AG04449 (cell line): ENCODE data around the gene PTPRG.

Source experiments
- CTCF ChIA-PET: fragments of 350-600 bp; formaldehyde crosslinking; extraction: SDS; loops from one replicate; lab custom pipeline; 2021; ENCODE audit warnings: antibody characterized with exemption; lab: Yijun Ruan, JAX
- POLR2A ChIA-PET: fragments of 400-600, 350-600 bp; formaldehyde crosslinking; extraction: SDS; loops from one replicate; lab custom pipeline; 2020; ENCODE audit warnings: antibody characterized with exemption, inconsistent platforms; lab: Yijun Ruan, JAX
- DNase-seq: peaks from one replicate; pipeline ENCODE4 v3.0.0-alpha.2; 2010; ENCODE audit warnings: low read depth, low spot score
- H3K4me3 ChIP-seq: 2 replicates; pipeline ENCODE4 v1.5.1; 2011; ENCODE audit warnings: low read depth, mild to moderate bottlenecking, control low read depth, low read length
- CTCF ChIP-seq: IDR thresholded peaks from one replicate; pipeline ENCODE4 v1.5.1; 2011; ENCODE audit warnings: mild to moderate bottlenecking, moderate library complexity, low read length, control low read depth, inconsistent platforms; ENCODE audit not compliant: insufficient read depth; ENCODE audit errors: missing control alignments

The PTPRG gene

DNA sequence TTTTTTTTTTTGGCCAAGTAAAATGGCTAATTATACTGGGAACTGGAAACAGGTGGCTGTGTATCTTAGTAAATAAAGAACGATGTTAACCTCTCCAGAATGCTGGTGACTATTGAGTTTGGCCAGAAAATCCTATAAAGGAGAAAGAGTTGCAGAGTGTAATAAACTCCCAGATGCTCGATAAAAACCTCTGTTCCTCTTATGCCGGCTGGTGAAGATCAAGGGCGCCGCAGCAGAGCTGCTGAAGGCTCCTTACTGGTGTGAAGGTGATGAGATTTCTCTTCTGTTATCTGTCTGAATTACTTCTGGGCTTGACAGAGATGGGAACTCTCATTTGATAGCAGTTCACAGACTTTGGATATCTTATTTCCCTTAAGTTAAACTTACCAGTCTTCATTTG is 104.6 kb downstream of the PTPRG start:
- no peak overlapping the region for H3K4me3 ChIP-seq
- DNase-seq = no peak
- ChIA-PET CTCF (no interaction called here), POLR2A (no interaction called here)
- TF ChIP-seq CTCF = no peak

- no peak overlapping the region for H3K4me3 ChIP-seq
- POLR2A ChIA-PET = no interaction called here
- DNase-seq = no peak
- CTCF ChIA-PET = interaction anchor here (0.6 kb wide), 1 partner anchor 14 kb away, joined by 4 read pairs; no protein-coding TSS in a partner anchor
- TF ChIP-seq CTCF = no peak
Measured at GRCh38 chr3:61666615-61667330, 105.4 kb downstream of the PTPRG start.

GRCh38 chr3:61667383-61667782 is 106.0 kb downstream of the PTPRG start:
- ChIA-PET CTCF (interaction anchor here (0.6 kb wide), 1 partner anchor 13 kb away, joined by 4 read pairs; no protein-coding TSS in a partner anchor), POLR2A (no interaction called here)
- no peak for DNase-seq
- no peak for TF ChIP-seq CTCF
- H3K4me3 ChIP-seq = no peak overlapping the region

- POLR2A ChIA-PET = no interaction called here
- no peak for DNase-seq
- CTCF ChIA-PET = no interaction called here
- no peak overlapping the region for H3K4me3 ChIP-seq
- no peak for TF ChIP-seq CTCF
Measured at GRCh38 chr3:61667814-61668213, 106.4 kb downstream of the PTPRG start.

DNA sequence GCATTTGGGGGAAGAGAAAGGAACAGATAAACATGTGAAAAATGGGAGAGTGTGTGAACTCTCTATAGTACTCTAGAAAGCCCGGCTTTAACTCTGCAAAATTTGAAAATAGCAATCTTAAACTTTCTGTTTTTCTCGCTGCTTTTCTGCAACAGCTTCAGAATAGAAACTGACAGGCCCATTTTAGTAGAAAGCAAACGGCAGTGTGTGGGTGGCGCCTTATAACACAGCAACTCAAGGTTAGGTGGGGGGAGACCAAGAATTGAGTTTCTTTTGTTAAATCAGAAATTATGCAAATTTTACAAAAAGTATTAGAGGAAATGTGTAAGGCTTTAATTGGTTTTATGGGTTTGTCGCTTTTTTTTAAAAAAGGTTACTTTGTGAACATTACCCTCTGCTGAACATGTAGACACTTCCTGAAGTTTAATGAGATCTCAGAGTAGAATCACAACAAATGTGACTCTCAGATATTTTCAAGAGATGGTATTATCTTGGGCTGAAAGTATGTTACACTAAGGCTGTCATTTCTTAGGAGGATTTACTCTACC is 107.0 kb downstream of the PTPRG start:
- no peak for TF ChIP-seq CTCF
- no peak for DNase-seq
- POLR2A ChIA-PET = no interaction called here
- CTCF ChIA-PET = no interaction called here
- H3K4me3 ChIP-seq = no peak overlapping the region

GRCh38 chr3:61669203-61669602 is 107.8 kb downstream of the PTPRG start:
- POLR2A ChIA-PET = no interaction called here
- CTCF ChIA-PET = no interaction called here
- TF ChIP-seq CTCF = no peak
- DNase-seq = no peak
- H3K4me3 ChIP-seq = no peak overlapping the region
